ENCODE measurements around the gene RCAN3. TPM values are rescaled to one million over a fixed set of nuclear protein-coding genes. Genes with fewer than 3 reads are reported as not detected.
A peak's percentile ranks its signal among the peaks of the same experiment; 100 is the strongest.

The RCAN3 gene
- total and polyA plus RNA-seq, 2 of the 13 experiments (the other 11 are each of a cell fraction or from before 2014, with no cell fraction given): 12.2 to 13.3 TPM

DNA sequence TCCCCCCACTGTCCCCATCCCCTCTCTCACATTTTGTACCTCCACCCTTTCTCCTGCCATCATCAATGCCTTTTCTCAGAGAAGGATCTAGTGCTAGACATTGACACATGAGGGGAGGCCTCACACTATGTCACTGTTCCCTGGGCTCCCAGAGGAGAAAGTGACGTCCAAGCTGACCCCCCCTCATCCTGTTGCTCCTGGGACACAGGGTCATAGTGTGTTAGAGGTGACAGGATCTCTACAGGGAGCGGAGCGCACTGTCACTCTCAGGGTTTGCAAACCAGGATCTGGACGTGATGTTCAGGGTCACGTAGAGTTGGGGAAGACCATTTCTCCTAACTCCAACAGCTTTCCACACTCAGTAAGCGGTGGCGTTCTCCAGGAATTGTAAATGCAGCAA, 55.8 kb downstream of the RCAN3 start (continued):
- TF ChIP-seq, protein P1, sequence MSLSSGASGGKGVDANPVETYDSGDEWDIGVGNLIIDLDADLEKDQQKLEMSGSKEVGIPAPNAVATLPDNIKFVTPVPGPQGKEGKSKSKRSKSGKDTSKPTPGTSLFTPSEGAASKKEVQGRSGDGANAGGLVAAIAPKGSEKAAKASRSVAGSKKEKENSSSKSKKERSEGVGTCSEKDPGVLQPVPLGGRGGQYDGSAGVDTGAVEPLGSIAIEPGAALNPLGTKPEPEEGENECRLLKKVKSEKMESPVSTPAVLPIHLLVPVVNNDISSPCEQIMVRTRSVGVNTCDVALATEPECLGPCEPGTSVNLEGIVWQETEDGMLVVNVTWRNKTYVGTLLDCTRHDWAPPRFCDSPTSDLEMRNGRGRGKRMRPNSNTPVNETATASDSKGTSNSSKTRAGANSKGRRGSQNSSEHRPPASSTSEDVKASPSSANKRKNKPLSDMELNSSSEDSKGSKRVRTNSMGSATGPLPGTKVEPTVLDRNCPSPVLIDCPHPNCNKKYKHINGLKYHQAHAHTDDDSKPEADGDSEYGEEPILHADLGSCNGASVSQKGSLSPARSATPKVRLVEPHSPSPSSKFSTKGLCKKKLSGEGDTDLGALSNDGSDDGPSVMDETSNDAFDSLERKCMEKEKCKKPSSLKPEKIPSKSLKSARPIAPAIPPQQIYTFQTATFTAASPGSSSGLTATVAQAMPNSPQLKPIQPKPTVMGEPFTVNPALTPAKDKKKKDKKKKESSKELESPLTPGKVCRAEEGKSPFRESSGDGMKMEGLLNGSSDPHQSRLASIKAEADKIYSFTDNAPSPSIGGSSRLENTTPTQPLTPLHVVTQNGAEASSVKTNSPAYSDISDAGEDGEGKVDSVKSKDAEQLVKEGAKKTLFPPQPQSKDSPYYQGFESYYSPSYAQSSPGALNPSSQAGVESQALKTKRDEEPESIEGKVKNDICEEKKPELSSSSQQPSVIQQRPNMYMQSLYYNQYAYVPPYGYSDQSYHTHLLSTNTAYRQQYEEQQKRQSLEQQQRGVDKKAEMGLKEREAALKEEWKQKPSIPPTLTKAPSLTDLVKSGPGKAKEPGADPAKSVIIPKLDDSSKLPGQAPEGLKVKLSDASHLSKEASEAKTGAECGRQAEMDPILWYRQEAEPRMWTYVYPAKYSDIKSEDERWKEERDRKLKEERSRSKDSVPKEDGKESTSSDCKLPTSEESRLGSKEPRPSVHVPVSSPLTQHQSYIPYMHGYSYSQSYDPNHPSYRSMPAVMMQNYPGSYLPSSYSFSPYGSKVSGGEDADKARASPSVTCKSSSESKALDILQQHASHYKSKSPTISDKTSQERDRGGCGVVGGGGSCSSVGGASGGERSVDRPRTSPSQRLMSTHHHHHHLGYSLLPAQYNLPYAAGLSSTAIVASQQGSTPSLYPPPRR (CRISPR knock-in tag; IDR thresholded peaks at IDR 0.05; ENCODE audit: borderline replicate concordance): peak; percentile 31; the same call in 1 of the 2 replicates
- TF ChIP-seq, protein P2, sequence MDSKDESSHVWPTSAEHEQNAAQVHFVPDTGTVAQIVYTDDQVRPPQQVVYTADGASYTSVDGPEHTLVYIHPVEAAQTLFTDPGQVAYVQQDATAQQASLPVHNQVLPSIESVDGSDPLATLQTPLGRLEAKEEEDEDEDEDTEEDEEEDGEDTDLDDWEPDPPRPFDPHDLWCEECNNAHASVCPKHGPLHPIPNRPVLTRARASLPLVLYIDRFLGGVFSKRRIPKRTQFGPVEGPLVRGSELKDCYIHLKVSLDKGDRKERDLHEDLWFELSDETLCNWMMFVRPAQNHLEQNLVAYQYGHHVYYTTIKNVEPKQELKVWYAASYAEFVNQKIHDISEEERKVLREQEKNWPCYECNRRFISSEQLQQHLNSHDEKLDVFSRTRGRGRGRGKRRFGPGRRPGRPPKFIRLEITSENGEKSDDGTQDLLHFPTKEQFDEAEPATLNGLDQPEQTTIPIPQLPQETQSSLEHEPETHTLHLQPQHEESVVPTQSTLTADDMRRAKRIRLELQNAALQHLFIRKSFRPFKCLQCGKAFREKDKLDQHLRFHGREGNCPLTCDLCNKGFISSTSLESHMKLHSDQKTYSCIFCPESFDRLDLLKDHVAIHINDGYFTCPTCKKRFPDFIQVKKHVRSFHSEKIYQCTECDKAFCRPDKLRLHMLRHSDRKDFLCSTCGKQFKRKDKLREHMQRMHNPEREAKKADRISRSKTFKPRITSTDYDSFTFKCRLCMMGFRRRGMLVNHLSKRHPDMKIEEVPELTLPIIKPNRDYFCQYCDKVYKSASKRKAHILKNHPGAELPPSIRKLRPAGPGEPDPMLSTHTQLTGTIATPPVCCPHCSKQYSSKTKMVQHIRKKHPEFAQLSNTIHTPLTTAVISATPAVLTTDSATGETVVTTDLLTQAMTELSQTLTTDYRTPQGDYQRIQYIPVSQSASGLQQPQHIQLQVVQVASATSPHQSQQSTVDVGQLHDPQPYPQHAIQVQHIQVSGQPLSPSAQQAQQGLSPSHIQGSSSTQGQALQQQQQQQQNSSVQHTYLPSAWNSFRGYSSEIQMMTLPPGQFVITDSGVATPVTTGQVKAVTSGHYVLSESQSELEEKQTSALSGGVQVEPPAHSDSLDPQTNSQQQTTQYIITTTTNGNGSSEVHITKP (CRISPR knock-in tag; IDR thresholded peaks at IDR 0.05; ENCODE audit: low read depth): no peak
- TF ChIP-seq JUND (CRISPR knock-in tag; IDR thresholded peaks at IDR 0.05) (peak; percentile 41; the same call in 1 of the 2 replicates), HOXA3 (CRISPR knock-in tag; IDR thresholded peaks at IDR 0.05) (peak; percentile 38; the same call in 1 of the 2 replicates), ZNF124 (CRISPR knock-in tag; IDR thresholded peaks at IDR 0.05) (no peak), ZNF773 (CRISPR knock-in tag; IDR thresholded peaks at IDR 0.05; ENCODE audit: borderline replicate concordance) (no peak), GATA4 (IDR thresholded peaks at IDR 0.05; ENCODE audit: borderline replicate concordance, low read depth) (no peak), ZNF615 (CRISPR knock-in tag; IDR thresholded peaks at IDR 0.05; ENCODE audit: borderline replicate concordance) (no peak), THYN1 (CRISPR knock-in tag; IDR thresholded peaks at IDR 0.05; ENCODE audit: borderline replicate concordance, low read depth) (no peak), FOSL1 (CRISPR knock-in tag; IDR thresholded peaks at IDR 0.05; ENCODE audit: borderline replicate concordance) (no peak), NFIC (IDR thresholded peaks at IDR 0.05; ENCODE audit: low read length) (0 out of 2 replicates have a peak, but pooled peaks have one; percentile 33), ZNF20 (CRISPR knock-in tag; IDR thresholded peaks at IDR 0.05) (no peak), ZNF781 (CRISPR knock-in tag; IDR thresholded peaks at IDR 0.05; ENCODE audit: borderline replicate concordance, not compliant biosample characterization) (no peak), ZNF607 (CRISPR knock-in tag; IDR thresholded peaks at IDR 0.05; ENCODE audit: borderline replicate concordance) (no peak)
- TF ChIP-seq, protein P3, sequence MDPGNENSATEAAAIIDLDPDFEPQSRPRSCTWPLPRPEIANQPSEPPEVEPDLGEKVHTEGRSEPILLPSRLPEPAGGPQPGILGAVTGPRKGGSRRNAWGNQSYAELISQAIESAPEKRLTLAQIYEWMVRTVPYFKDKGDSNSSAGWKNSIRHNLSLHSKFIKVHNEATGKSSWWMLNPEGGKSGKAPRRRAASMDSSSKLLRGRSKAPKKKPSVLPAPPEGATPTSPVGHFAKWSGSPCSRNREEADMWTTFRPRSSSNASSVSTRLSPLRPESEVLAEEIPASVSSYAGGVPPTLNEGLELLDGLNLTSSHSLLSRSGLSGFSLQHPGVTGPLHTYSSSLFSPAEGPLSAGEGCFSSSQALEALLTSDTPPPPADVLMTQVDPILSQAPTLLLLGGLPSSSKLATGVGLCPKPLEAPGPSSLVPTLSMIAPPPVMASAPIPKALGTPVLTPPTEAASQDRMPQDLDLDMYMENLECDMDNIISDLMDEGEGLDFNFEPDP (CRISPR knock-in tag; conservative IDR thresholded peaks at IDR 0.05): 0 out of 2 replicates have a peak, but pooled peaks have one; percentile 62
- TF ChIP-seq, protein P4, sequence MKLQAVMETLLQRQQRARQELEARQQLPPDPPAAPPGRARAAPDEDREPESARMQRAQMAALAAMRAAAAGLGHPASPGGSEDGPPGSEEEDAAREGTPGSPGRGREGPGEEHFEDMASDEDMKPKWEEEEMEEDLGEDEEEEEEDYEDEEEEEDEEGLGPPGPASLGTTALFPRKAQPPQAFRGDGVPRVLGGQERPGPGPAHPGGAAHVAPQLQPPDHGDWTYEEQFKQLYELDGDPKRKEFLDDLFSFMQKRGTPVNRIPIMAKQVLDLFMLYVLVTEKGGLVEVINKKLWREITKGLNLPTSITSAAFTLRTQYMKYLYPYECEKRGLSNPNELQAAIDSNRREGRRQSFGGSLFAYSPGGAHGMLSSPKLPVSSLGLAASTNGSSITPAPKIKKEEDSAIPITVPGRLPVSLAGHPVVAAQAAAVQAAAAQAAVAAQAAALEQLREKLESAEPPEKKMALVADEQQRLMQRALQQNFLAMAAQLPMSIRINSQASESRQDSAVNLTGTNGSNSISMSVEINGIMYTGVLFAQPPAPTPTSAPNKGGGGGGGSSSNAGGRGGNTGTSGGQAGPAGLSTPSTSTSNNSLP (IDR thresholded peaks at IDR 0.05; ENCODE audit: low read depth, low read length): no peak

Data from HepG2 (cell line).